NCI-H187 treated with DMSO at 0.1 percent for 48 hours (cell line): ENCODE data around the gene TBCD.
A peak's percentile ranks its signal among the peaks of the same experiment; 100 is the strongest.

Experiments
- DNase-seq: peaks from one replicate; lab custom pipeline; 2025; lab: John Stamatoyannopoulos, UW

The TBCD gene

DNA sequence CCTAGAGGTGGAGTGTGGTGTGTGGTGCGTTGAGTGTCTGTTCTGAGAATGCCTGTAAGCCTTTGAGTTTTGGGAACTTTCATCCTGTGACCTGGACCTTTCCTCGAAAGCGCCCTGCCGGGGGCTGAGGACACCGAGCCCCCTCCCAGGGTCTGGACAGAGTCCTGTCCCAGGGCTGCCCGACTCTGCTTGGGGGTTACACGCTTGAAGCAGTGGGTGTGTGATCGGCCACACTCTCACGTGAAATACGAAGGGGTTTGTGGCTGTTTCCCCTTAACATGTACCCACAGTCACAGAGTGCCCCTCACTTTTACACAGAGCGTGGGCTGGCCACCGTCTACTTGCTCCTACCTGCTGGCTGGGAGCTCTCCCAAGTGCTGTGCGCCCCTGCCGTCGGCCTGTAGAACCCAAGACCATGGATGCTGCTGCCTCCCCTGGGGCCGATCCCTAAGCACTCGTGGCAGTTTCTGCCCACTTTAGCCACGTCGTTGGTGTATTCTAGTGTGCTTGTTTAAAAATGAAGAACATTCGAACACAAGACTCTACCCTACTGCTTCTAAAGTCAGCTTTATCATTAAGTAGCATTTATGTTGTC is 81.1 kb downstream of the TBCD start:
- no peak for DNase-seq

DNA sequence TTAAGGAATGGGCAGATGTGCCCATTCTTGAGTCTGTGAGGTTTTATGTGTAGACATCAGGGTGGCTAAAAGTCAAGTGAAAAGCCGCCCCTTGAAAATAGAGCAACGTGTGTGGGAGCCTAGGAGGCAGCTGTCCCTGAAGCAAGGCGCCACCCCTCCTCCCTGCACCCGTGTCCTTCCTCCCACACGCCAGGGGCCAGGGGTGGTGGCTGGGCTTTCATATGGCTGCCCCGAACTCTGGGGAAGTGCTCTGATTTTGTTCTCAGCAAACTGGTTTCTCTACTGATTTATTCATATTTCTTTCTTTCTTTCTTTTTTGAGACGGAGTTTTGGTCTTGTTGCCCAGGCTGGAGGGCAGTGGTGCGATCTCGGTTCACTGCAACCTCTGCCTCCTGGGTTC is 83.3 kb downstream of the TBCD start:
- DNase-seq = no peak

DNA sequence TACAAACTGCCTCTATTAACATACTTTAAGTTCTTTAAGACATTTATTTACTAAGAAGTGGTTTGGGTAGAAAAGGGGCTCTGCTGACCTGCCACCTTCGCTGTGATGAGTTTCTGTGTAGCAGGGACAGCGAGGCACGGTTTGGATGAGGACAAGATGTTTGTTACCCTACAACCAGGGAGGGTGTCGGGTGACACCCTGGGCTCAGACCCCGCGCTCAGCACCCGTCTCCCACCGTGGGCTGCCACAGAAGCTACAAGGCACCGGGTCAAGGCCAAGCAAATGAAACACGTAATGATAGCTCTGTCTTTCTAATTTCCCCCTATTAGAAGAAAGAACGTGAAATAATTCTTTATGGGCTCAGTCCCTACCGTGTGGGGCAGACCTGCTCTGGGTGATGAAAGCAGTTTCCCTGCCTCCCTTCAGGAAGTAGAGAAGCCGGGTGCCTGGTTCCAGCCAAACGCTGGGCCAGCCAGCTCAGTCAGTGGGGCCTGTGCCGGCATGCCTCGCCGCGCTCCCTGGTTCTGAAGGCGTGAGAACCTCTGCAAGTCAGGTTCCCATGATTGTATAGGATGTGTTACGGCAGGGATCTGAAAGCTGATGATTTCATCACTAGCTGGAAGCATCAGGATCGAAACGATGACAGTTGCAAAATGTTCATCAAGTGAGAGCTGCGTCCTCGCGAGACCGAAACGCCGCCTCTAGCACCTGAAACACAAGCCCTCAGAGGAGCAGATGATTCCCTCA is 84.1 kb downstream of the TBCD start:
- DNase-seq = no peak

- DNase-seq = no peak
Observed at GRCh38 chr17:82836823-82837357, 85.0 kb downstream of the TBCD start.

GRCh38 chr17:82837586-82838320 is 85.9 kb downstream of the TBCD start:
- DNase-seq = no peak

DNA sequence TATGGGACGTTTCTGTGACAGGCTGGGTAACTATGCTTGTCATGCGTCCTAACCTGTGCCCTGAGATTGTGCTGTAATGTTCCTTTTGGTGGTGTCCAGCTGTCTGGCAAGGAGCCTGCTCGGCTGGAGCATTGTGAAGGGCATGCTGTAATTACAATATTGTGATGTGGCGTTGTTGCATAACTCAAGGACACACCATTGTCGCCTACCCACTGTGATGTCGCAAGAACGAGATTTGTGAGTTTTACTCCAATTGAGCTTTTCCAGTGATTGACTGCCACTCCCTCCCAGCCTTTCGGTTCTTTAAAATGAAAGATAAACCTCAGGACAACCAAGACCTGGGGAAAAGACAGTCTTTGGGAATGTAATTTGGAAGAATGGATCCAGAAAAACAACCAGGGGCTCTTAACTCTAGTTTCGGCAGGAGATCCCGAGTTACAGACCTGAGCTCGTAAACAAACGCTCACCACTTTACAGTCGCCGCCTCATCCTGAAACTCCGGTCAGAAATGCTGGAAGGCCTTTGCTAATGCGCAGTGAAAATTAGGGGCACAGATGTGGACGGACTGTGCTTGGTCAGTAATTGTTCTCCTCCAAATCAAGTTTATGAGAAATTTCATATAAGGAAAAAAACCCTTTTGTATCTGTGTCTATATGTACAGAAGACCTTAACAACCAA is 86.7 kb downstream of the TBCD start:
- no peak for DNase-seq

GRCh38 chr17:82839617-82840292 is 87.9 kb downstream of the TBCD start, which contains the start of gene ZNF750:
ZNF750 (minus strand) TSS chr17:82840022; CDS start chr17:82832454, 7,568 bp downstream.
- DNase-seq = peak; percentile 81

- DNase-seq = no peak
Observed at GRCh38 chr17:82840431-82840831, 88.6 kb downstream of the TBCD start.

- DNase-seq = no peak
Observed at GRCh38 chr17:82841921-82842596, 90.2 kb downstream of the TBCD start.

DNA sequence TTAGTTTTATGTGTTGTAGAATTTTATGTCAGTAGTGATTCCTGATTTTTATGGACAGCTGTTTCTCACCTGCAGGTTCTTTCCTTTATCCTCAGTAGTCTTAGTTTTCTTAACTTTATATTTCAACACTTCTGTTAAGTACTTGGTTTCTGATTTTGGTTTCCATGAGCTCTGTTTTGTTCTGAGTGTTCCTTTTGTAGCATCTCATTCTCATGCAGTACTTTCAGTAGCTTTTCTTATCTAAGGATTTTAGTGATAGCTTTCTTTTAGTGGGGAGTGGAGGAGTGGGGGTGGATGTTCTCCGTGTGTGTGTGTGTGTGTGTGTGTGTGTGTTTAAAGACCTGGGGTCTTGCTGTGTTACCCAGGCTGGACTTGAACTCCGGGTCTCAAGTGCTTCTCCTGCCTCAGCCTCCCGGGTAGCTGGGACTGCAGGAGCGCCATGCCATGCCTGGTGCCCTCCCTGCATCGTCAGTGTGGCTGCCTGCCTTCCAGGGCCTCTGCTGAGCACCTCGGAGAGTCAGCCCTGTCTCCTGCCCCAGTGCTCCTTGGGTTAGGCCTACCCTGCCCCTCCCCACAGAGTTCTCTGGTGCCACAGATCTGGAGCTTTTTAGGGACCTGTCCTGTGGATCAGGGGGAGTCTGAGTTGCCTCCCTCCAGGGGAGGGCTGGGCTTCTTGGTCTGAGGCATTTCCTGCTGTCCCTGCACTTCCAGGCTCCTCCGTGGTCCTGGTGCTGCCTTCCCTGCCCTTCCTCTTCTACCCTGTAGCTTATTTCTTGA is 92.2 kb downstream of the TBCD start:
- no peak for DNase-seq

- no peak for DNase-seq
Observed at GRCh38 chr17:82844796-82845162, 92.9 kb downstream of the TBCD start.

GRCh38 chr17:82845163-82845807 is 93.4 kb downstream of the TBCD start:
- no peak for DNase-seq

GRCh38 chr17:82846061-82846691 is 94.3 kb downstream of the TBCD start:
- DNase-seq = no peak

DNA sequence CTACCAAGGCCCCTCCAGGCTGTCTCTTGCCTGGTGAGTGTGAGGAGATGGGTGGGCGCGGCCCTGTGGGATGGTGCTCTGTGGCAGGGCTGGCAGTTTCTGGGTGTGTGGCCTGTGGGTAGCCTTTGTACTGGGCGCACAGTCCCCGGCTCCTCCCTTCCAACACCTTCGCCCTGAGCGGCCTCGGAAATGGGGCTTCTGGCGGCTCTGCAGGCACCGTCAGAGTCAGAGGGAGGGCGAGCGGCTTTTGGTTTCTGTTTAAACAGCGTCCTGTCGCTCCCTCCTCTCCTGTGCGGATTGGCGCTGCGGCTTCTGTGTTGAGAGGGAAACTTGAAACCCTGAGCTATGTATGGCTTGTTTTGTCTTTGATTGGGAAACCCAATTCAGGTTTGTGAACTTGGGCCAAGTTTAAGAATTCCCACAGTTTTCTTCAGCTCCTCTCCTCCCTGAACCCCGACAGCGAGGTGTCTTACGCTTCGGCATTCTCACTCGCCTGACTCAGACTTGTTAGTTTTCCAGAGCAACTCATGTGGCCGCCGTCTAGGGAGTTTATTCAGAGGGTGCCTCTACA is 96.2 kb downstream of the TBCD start:
- DNase-seq = peak; percentile 78

DNA sequence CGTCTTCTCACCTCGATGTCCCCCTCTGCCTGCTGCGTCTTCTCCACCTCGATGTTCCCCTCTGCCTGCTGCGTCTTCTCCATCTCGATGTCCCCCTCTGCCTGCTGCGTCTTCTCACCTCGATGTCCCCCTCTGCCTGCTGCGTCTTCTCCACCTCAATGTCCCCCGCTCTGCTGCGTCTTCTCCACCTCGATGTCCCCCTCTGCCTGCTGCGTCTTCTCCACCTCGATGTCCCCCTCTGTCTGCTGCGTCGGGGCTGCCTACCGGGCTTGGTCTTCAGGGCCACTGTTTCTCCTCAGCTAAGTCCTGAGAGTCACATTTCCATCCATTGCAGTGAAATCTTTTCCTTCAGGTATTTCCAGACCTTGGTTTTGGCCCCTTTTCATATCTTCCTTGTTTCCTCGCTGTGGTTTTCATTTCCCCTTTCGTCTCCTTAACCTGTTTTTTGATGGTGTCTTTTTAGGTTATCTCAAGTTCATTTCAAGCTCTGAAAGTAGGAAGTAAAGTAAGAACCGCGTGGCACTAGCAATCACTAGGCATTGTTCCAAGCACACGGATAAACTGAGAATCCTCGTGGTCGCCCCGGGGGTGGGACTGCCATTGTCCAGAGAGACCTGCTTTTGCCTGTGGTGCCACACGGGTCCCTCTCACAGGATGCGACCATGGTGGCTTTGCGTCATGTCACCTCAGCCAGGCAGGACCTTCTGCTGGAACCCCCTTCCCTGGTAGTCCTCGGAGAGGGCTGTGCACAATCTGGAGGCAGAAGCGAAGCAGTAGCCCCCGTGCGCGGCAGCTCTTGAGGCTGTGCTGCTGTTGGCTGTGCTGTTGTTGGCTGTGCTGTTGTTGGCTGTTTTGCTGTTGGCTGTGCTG is 97.4 kb downstream of the TBCD start:
- no peak for DNase-seq

DNA sequence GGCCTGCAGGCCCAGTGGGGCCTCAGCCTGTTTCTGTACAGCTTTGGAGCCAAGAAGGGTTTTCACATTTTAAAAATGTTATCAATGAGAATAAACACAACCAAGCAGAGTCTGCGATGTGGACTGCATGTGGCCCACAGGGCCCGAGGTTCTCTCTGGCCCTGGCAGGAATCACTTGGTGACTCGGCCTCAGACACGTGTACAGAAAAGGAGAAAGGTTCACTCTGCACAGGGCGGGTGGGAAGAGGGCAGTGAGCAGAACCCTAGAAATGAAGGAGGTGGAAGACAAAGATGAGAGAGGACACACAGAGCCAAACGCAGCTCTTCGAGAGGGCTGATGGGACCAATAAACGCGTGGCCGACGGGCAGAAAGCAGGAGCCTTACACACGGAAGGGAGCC is 99.5 kb downstream of the TBCD start:
- DNase-seq = no peak

GRCh38 chr17:82854226-82854625 is 102.4 kb downstream of the TBCD start:
- DNase-seq = no peak

GRCh38 chr17:82856361-82856760 is 104.5 kb downstream of the TBCD start:
- no peak for DNase-seq
